Duodenal mucosa (tissue), 2 donors: ENCODE measurements around the gene HS3ST3B1.
A peak's percentile ranks its signal among the peaks of the same experiment; 100 is the strongest.

ENCODE experiments used
- H3K27ac ChIP-seq: one replicate; pipeline ENCODE4 v1.7.0; 2013; ENCODE audit warnings: low read depth, low read length
- H3K27me3 ChIP-seq, 2 donors: one replicate each; pipeline ENCODE4 v1.7.0; 2013; ENCODE audit warnings: low read length in 2 of 2, control low read depth in 1 of 2; ENCODE audit not compliant: insufficient read depth in 2 of 2, control insufficient read depth in 1 of 2
- H3K36me3 ChIP-seq, 2 donors: one replicate each; pipeline ENCODE4 v1.7.0; 2013; ENCODE audit warnings: low read length in 2 of 2, control low read depth in 1 of 2; ENCODE audit not compliant: insufficient read depth in 2 of 2, control insufficient read depth in 1 of 2
- H3K4me1 ChIP-seq, 2 donors: one replicate each; pipeline ENCODE4 v1.7.0; 2013; ENCODE audit warnings: low read length in 2 of 2, control low read depth in 1 of 2; ENCODE audit not compliant: insufficient read depth in 2 of 2, control insufficient read depth in 1 of 2
- H3K4me3 ChIP-seq, 2 donors: one replicate each; pipeline ENCODE4 v1.7.0; 2013; ENCODE audit warnings: low read length in 2 of 2, low read depth in 1 of 2
- H3K9ac ChIP-seq, 2 donors: one replicate each; pipeline ENCODE4 v1.7.0; 2013; ENCODE audit warnings: low read length in 2 of 2, low read depth in 1 of 2
- H3K9me3 ChIP-seq, 2 donors: one replicate each; pipeline ENCODE4 v1.7.0; 2013; ENCODE audit warnings: low read length in 2 of 2, control low read depth in 1 of 2; ENCODE audit not compliant: control insufficient read depth in 1 of 2

HS3ST3B1 gene

GRCh38 chr17:14303343-14304221, 2.7 kb downstream of the HS3ST3B1 start:
- no peaks in the 10 kb centered on the region for H3K36me3 ChIP-seq
- peak overlapping the region; percentile 43 to 70 for H3K9ac ChIP-seq
- H3K4me1 ChIP-seq, result peaks cover 8 to 32% of the 10 kb centered on the region in 2 donors
- H3K27me3 ChIP-seq, result peaks cover 49 to 69% of the 10 kb centered on the region in 2 donors
- peak overlapping the region; percentile 83 to 85 for H3K4me3 ChIP-seq
- H3K9me3 ChIP-seq, result no peaks in the 10 kb centered on the region
- H3K27ac ChIP-seq, result no peak overlapping the region

GRCh38 chr17:14304222-14304772, 3.4 kb downstream of the HS3ST3B1 start:
- H3K4me1 ChIP-seq, result peaks cover 5 to 29% of the 10 kb centered on the region in 2 donors
- no peak overlapping the region for H3K27ac ChIP-seq
- no peaks in the 10 kb centered on the region for H3K9me3 ChIP-seq
- H3K9ac ChIP-seq, result no peak overlapping the region
- no peaks in the 10 kb centered on the region for H3K36me3 ChIP-seq
- H3K4me3 ChIP-seq, result peak overlapping the region; percentile 83 to 85
- peaks cover 44 to 64% of the 10 kb centered on the region in 2 donors for H3K27me3 ChIP-seq

- peaks cover 10 to 28% of the 10 kb centered on the region in 2 donors for H3K4me1 ChIP-seq
- peak overlapping the region in 1 of 2 donors; percentile 85 for H3K4me3 ChIP-seq
- H3K27ac ChIP-seq, result no peak overlapping the region
- peaks cover 40 to 63% of the 10 kb centered on the region in 2 donors for H3K27me3 ChIP-seq
- H3K36me3 ChIP-seq, result no peaks in the 10 kb centered on the region
- no peaks in the 10 kb centered on the region for H3K9me3 ChIP-seq
- no peak overlapping the region for H3K9ac ChIP-seq
These were observed 4.1 kb downstream of the HS3ST3B1 start for GRCh38 chr17:14304773-14305517.

- no peak overlapping the region for H3K9ac ChIP-seq
- H3K36me3 ChIP-seq, result no peaks in the 10 kb centered on the region
- H3K9me3 ChIP-seq, result no peaks in the 10 kb centered on the region
- no peak overlapping the region for H3K27ac ChIP-seq
- no peak overlapping the region for H3K4me3 ChIP-seq
- peaks cover 32 to 65% of the 10 kb centered on the region in 2 donors for H3K27me3 ChIP-seq
- peaks cover 13 to 24% of the 10 kb centered on the region in 2 donors for H3K4me1 ChIP-seq
These were observed 5.1 kb downstream of the HS3ST3B1 start for GRCh38 chr17:14305785-14306496.

GRCh38 chr17:14306596-14306995, 5.7 kb downstream of the HS3ST3B1 start:
- H3K9ac ChIP-seq, result no peak overlapping the region
- H3K4me3 ChIP-seq, result no peak overlapping the region
- H3K4me1 ChIP-seq, result peaks cover 13 to 24% of the 10 kb centered on the region in 2 donors
- no peaks in the 10 kb centered on the region for H3K9me3 ChIP-seq
- no peaks in the 10 kb centered on the region for H3K36me3 ChIP-seq
- H3K27ac ChIP-seq, result no peak overlapping the region
- peaks cover 32 to 65% of the 10 kb centered on the region in 2 donors for H3K27me3 ChIP-seq

GRCh38 chr17:14307560-14308024, 6.7 kb downstream of the HS3ST3B1 start:
- H3K9me3 ChIP-seq, result no peaks in the 10 kb centered on the region
- H3K4me1 ChIP-seq, result peaks cover 8 to 20% of the 10 kb centered on the region in 2 donors
- no peak overlapping the region for H3K9ac ChIP-seq
- H3K4me3 ChIP-seq, result no peak overlapping the region
- no peak overlapping the region for H3K27ac ChIP-seq
- H3K27me3 ChIP-seq, result peaks cover 26 to 59% of the 10 kb centered on the region in 2 donors
- H3K36me3 ChIP-seq, result no peaks in the 10 kb centered on the region

GRCh38 chr17:14308636-14308964, 7.7 kb downstream of the HS3ST3B1 start:
- Histone ChIP-seq H3K4me1 (peaks cover 8 to 12% of the 10 kb centered on the region in 2 donors), H3K9ac (no peak overlapping the region), H3K36me3 (no peaks in the 10 kb centered on the region), H3K4me3 (peak overlapping the region in 1 of 2 donors; percentile 71), H3K9me3 (no peaks in the 10 kb centered on the region), H3K27ac (no peak overlapping the region), H3K27me3 (peaks cover 18 to 51% of the 10 kb centered on the region in 2 donors)

GRCh38 chr17:14308965-14309879, 8.3 kb downstream of the HS3ST3B1 start:
- Histone ChIP-seq H3K4me3 (peak overlapping the region; percentile 71 to 72), H3K27ac (no peak overlapping the region), H3K36me3 (no peaks in the 10 kb centered on the region), H3K9ac (peak overlapping the region; percentile 9 to 48), H3K9me3 (no peaks in the 10 kb centered on the region), H3K4me1 (peaks cover 8 to 12% of the 10 kb centered on the region in 2 donors), H3K27me3 (peaks cover 12 to 46% of the 10 kb centered on the region in 2 donors)

- H3K9me3 ChIP-seq, result no peaks in the 10 kb centered on the region
- H3K9ac ChIP-seq, result peak overlapping the region; percentile 9 to 48
- H3K36me3 ChIP-seq, result no peaks in the 10 kb centered on the region
- peaks cover 8 to 12% of the 10 kb centered on the region in 2 donors for H3K4me1 ChIP-seq
- peak overlapping the region; percentile 71 to 72 for H3K4me3 ChIP-seq
- peaks cover 5 to 37% of the 10 kb centered on the region in 2 donors for H3K27me3 ChIP-seq
- H3K27ac ChIP-seq, result no peak overlapping the region
These were observed 9.2 kb downstream of the HS3ST3B1 start for GRCh38 chr17:14310101-14310500.
